Endothelial cell of umbilical vein (primary cell): Measurements from ENCODE around the gene MARF1. TPM values are rescaled to one million over a fixed set of nuclear protein-coding genes. Genes with fewer than 3 reads are reported as not detected.

Experiments
- BruUV-seq: library from RNA; stranded (reverse); fragments of 400-500 nt; replicated peaks from 2 replicates; lab custom pipeline; 2021; lab: Mats Ljungman, UMichigan
- CTCF ChIA-PET: fragments of 300-600, 350-600 bp; sonication (Branson Sonifier 250); formaldehyde crosslinking; loops from one replicate; lab custom pipeline; 2021; ENCODE audit warnings: antibody characterized with exemption, inconsistent platforms; lab: Charles Lee
- POLR2A ChIA-PET: fragments of 300-600, 350-600 bp; sonication (Branson Sonifier 250); formaldehyde crosslinking; loops from one replicate; lab custom pipeline; 2021; ENCODE audit warnings: antibody characterized with exemption, inconsistent platforms; lab: Charles Lee
- DNase-seq: peaks from one replicate; pipeline ENCODE4 v3.0.0-alpha.2; 2011; ENCODE audit warnings: low read depth, low spot score
- FAIRE-seq: peaks from 2 replicates; lab custom pipeline; 2011; peaks lifted over from hg19 to GRCh38; lab: Jason Lieb, UNC
- H2AFZ ChIP-seq: 2 replicates; pipeline ENCODE4 v1.6.0; 2012; ENCODE audit warnings: low read depth, low read length, control low read depth, inconsistent platforms
- H3K27ac ChIP-seq: 2 replicates; pipeline ENCODE4 v1.5.1; 2011; ENCODE audit warnings: low read depth, mild to moderate bottlenecking, control low read depth, low read length, moderate library complexity; ENCODE audit not compliant: insufficient read depth
- H3K27me3 ChIP-seq, 2 experiments: 2 replicates each; pipeline versions ENCODE4 v1.6.0 to v1.6.1; 2011; ENCODE audit warnings: low read length in 2 of 2, mixed read lengths in 1 of 2; ENCODE audit not compliant: control insufficient read depth in 2 of 2, insufficient read depth in 2 of 2
- H3K36me3 ChIP-seq, 2 experiments: 2 replicates in 1 of 2; 3 replicates in 1 of 2; pipeline ENCODE4 v1.5.1; 2011; ENCODE audit warnings: low read length in 2 of 2, mild to moderate bottlenecking in 1 of 2, moderate library complexity in 1 of 2; ENCODE audit not compliant: control insufficient read depth in 2 of 2, insufficient read depth in 2 of 2; ENCODE audit errors: extremely low read depth in 1 of 2
- H3K4me1 ChIP-seq: 3 replicates; pipeline ENCODE4 v1.5.1; 2011; ENCODE audit warnings: mild to moderate bottlenecking, low read length; ENCODE audit not compliant: control insufficient read depth, insufficient read depth; ENCODE audit errors: extremely low read depth
- H3K4me2 ChIP-seq: 2 replicates; pipeline ENCODE4 v1.6.1; 2011; ENCODE audit warnings: low read length, control low read depth, mixed read lengths; ENCODE audit not compliant: insufficient read depth
- H3K4me3 ChIP-seq, 3 experiments: fragments of 200-600 bp in 1 of 3; sonication (generic), shearing (Covaris generic) in 1 of 3; replicated peaks in 1 of 3; 2 replicates each; pipeline ENCODE4 v1.5.1; 2011 to 2016; ENCODE audit warnings: control low read depth in 3 of 3, low read length in 3 of 3, mild to moderate bottlenecking in 2 of 3, inconsistent platforms in 1 of 3, low read depth in 1 of 3, moderate library complexity in 1 of 3; ENCODE audit not compliant: insufficient read depth in 1 of 3
- H3K79me2 ChIP-seq: 2 replicates; pipeline ENCODE4 v1.6.0; 2012; ENCODE audit warnings: low read length, inconsistent platforms; ENCODE audit not compliant: control insufficient read depth, insufficient read depth
- H3K9ac ChIP-seq: replicated peaks from 2 replicates; pipeline ENCODE3; 2011; ENCODE audit warnings: low read length, control low read depth; ENCODE audit not compliant: insufficient read depth; ENCODE audit errors: extremely low read depth
- H3K9me1 ChIP-seq: replicated peaks from 3 replicates; pipeline ENCODE4 v1.6.0; 2011; ENCODE audit warnings: mild to moderate bottlenecking, low read length; ENCODE audit not compliant: control insufficient read depth, insufficient read depth; ENCODE audit errors: extremely low read depth
- H3K9me3 ChIP-seq: replicated peaks from 2 replicates; pipeline ENCODE4 v1.5.1; 2012; ENCODE audit warnings: low read length, inconsistent platforms; ENCODE audit not compliant: control insufficient read depth, insufficient read depth
- H4K20me1 ChIP-seq: replicated peaks from 2 replicates; pipeline ENCODE3; 2011; ENCODE audit warnings: mild to moderate bottlenecking, low read length; ENCODE audit not compliant: control insufficient read depth, insufficient read depth; ENCODE audit errors: extremely low read depth
- EZH2 ChIP-seq: IDR thresholded peaks from 2 replicates; pipeline ENCODE4 v1.6.1; 2012; ENCODE audit warnings: borderline replicate concordance, low read depth, mild to moderate bottlenecking, moderate library complexity, low read length, inconsistent platforms; ENCODE audit not compliant: severe bottlenecking
- FOS ChIP-seq: IDR thresholded peaks from 2 replicates; pipeline ENCODE4 v1.6.1; 2011; ENCODE audit warnings: mild to moderate bottlenecking, low read length, moderate library complexity, borderline replicate concordance; ENCODE audit not compliant: insufficient read depth
- GATA2 ChIP-seq: IDR thresholded peaks from 2 replicates; pipeline ENCODE4 v1.7.0; 2011; ENCODE audit warnings: low read depth, mild to moderate bottlenecking, moderate library complexity, mixed read lengths, low read length; ENCODE audit not compliant: insufficient read length, insufficient read depth
- JUN ChIP-seq: IDR thresholded peaks from 2 replicates; pipeline ENCODE4 v1.6.1; 2011; ENCODE audit warnings: borderline replicate concordance, low read depth; ENCODE audit not compliant: insufficient read length, insufficient read depth
- MYC ChIP-seq: IDR thresholded peaks from one replicate; pipeline ENCODE4 v1.6.1; 2011; ENCODE audit warnings: mild to moderate bottlenecking, low read depth, low read length
- POLR2A ChIP-seq: IDR thresholded peaks from 2 replicates; pipeline ENCODE4 v1.6.1; 2012; ENCODE audit warnings: low read depth, mild to moderate bottlenecking, control low read depth, low read length
- POLR2AphosphoS5 ChIP-seq: IDR thresholded peaks from 2 replicates; pipeline ENCODE4 v1.6.1; 2012; ENCODE audit warnings: low read depth, mild to moderate bottlenecking, control low read depth, low read length, moderate library complexity; ENCODE audit not compliant: insufficient read depth
- dilution Hi-C: fragments of 300-500 bp; cut with MboI; formaldehyde crosslinking; loops from one replicate; pipeline ENCODE4 v1.15.0; 2019; ENCODE audit warnings: low sequenced_read_pairs; ENCODE audit not compliant: extremely low pct_ligation_motif_present
- intact Hi-C: fragments of 100-400 bp; cut with micrococcal nuclease; formaldehyde crosslinking; loops from one replicate; pipeline ENCODE4 v1.10.0; 2022
- polyA plus RNA-seq, 4 experiments: library from polyadenylated mRNA; depleted of rRNA in 3 of 4; stranded (reverse) in 3 of 4; unstranded in 1 of 4; fragments of >200 nt; gene quantifications; 2 replicates each; pipeline versions ENCODE4 v1.2.1 to v1.2.3, GENCODE V29; 2011 to 2012; ENCODE audit warnings: missing spikeins in 1 of 4
- total RNA-seq: library from RNA; stranded (reverse); gene quantifications from 2 replicates; pipeline ENCODE4 v1.2.3, GENCODE V29; 2021
- TF ChIP-seq, protein P1 (sequence below), 2 donors: IDR thresholded peaks; 1 replicate in 1 of 2; 2 replicates in 1 of 2; pipeline ENCODE4 v1.5.1; 2011; ENCODE audit warnings: low read length in 2 of 2, mild to moderate bottlenecking in 2 of 2, moderate library complexity in 2 of 2, control low read depth in 1 of 2, inconsistent platforms in 1 of 2, low read depth in 1 of 2; ENCODE audit not compliant: insufficient read depth in 1 of 2; ENCODE audit errors: extremely low read depth in 1 of 2
- TF ChIP-seq, protein P2 (sequence below): IDR thresholded peaks from 2 replicates; pipeline ENCODE4 v1.6.1; 2011; ENCODE audit not compliant: insufficient read depth, insufficient read length

MARF1 gene
- total and polyA plus RNA-seq, 2 donors (not counting 3 experiments of a cell fraction or from before 2014, with no cell fraction given): 14.6 to 58.5 TPM

DNA sequence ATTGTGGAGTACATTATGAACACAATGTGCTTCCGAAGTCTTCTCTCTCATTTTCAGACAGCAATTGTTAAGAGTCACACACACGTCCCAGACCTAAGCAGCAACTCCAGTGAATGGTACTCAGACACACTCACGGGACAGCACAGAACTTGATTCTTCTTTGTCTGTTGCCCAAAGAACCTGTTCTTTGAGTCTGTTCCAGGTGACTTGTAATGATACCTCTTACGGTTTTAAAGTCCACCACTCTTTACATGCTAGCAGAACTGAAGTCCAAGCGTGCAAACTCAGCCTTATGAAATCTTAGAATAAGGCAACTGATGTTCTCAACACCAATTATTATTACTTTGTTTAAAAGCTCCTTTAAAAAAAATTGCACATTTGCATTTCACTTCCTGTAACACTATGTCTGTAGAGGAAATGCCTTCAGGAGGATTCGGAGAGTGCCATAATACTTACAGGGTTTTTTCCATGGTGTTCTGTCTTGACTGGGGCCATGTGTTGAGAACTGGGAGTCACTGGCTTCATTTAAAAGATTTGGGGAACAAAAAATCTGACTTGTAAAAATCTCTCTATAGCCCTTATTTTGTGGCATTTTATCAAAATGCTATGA, 48.1 kb downstream of the MARF1 start:
- H3K79me2 ChIP-seq: no peaks in the 10 kb centered on the region
- POLR2A ChIA-PET: no interaction called here
- H4K20me1 ChIP-seq: no peaks in the 10 kb centered on the region
- intact Hi-C loops: no loop called here
- no peaks in the 10 kb centered on the region for H3K9me1 ChIP-seq
- DNase-seq (peak; percentile 26), FAIRE-seq (peak; percentile 54)
- no peak overlapping the region for H3K27ac ChIP-seq
- no peak overlapping the region for H2AFZ ChIP-seq
- H3K4me1 ChIP-seq: peaks cover 17% of the 10 kb centered on the region
- H3K4me2 ChIP-seq: no peak overlapping the region
- H3K27me3 ChIP-seq: no peaks in the 10 kb centered on the region
- peaks cover 8 to 23% of the 10 kb centered on the region in 2 experiments for H3K36me3 ChIP-seq
- H3K9me3 ChIP-seq: no peaks in the 10 kb centered on the region
- CTCF ChIA-PET: no interaction called here
- no TSS peak for BruUV-seq
- no peak overlapping the region for H3K4me3 ChIP-seq
- dilution Hi-C loops: no loop called here
- no peak for TF ChIP-seq EZH2
- TF ChIP-seq, protein P1, sequence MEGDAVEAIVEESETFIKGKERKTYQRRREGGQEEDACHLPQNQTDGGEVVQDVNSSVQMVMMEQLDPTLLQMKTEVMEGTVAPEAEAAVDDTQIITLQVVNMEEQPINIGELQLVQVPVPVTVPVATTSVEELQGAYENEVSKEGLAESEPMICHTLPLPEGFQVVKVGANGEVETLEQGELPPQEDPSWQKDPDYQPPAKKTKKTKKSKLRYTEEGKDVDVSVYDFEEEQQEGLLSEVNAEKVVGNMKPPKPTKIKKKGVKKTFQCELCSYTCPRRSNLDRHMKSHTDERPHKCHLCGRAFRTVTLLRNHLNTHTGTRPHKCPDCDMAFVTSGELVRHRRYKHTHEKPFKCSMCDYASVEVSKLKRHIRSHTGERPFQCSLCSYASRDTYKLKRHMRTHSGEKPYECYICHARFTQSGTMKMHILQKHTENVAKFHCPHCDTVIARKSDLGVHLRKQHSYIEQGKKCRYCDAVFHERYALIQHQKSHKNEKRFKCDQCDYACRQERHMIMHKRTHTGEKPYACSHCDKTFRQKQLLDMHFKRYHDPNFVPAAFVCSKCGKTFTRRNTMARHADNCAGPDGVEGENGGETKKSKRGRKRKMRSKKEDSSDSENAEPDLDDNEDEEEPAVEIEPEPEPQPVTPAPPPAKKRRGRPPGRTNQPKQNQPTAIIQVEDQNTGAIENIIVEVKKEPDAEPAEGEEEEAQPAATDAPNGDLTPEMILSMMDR (IDR thresholded peaks at IDR 0.05; ENCODE audit: extremely low read depth in 1 of 2, insufficient read depth in 1 of 2, low read depth in 1 of 2, low read length in 2 of 2): no peak
- no peak for TF ChIP-seq GATA2
- TF ChIP-seq MYC: no peak
- TF ChIP-seq POLR2AphosphoS5: no peak
- no peak for TF ChIP-seq POLR2A
- no peak for TF ChIP-seq FOS
- TF ChIP-seq, protein P2, sequence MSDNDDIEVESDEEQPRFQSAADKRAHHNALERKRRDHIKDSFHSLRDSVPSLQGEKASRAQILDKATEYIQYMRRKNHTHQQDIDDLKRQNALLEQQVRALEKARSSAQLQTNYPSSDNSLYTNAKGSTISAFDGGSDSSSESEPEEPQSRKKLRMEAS: no peak
- no peak for TF ChIP-seq JUN
- H3K9ac ChIP-seq: no peak overlapping the region
